GM19238 (cell line): ENCODE results near the gene ZNF766.
A peak's percentile ranks its signal among the peaks of the same experiment; 100 is the strongest.
"Not testable (repeated sequence)": the region's sequence is repeated elsewhere in the genome, so short reads cannot be mapped to it uniquely, and the experiment has no call there.

Source experiments
- DNase-seq: peaks from one replicate; pipeline ENCODE4 v3.0.0; 2011; ENCODE audit warnings: low spot score; ENCODE audit not compliant: insufficient read length

ZNF766 gene

GRCh38 chr19:52274191-52274590 is 4.8 kb downstream of the ZNF766 start:
- DNase-seq = no peak

GRCh38 chr19:52275988-52276387 is 6.6 kb downstream of the ZNF766 start:
- no peak for DNase-seq

GRCh38 chr19:52277471-52277870 is 8.1 kb downstream of the ZNF766 start:
- no peak for DNase-seq

GRCh38 chr19:52286256-52286655 is 16.9 kb downstream of the ZNF766 start:
- DNase-seq = no peak

GRCh38 chr19:52291781-52292180 is 22.4 kb downstream of the ZNF766 start:
- DNase-seq = no peak

GRCh38 chr19:52292946-52293345 is 23.6 kb downstream of the ZNF766 start:
- DNase-seq = not testable (repeated sequence)

GRCh38 chr19:52296400-52296772 is 27.0 kb downstream of the ZNF766 start:
- no peak for DNase-seq

GRCh38 chr19:52296773-52297600 is 27.6 kb downstream of the ZNF766 start, which contains the start of gene ZNF480:
ZNF480 (plus strand) TSS chr19:52297169; CDS start chr19:52300413, 3,244 bp downstream.
- peak; percentile 54 for DNase-seq

- DNase-seq = no peak
These were observed 28.4 kb downstream of the ZNF766 start for GRCh38 chr19:52297601-52298364.

GRCh38 chr19:52307275-52307674 is 37.9 kb downstream of the ZNF766 start:
- no peak for DNase-seq

GRCh38 chr19:52322429-52322828 is 53.0 kb downstream of the ZNF766 start:
- DNase-seq = no peak

GRCh38 chr19:52331757-52332156 is 62.4 kb downstream of the ZNF766 start:
- DNase-seq = no peak

GRCh38 chr19:52335768-52336116 is 66.4 kb downstream of the ZNF766 start:
- DNase-seq = no peak

- DNase-seq = peak; percentile 67
These were observed 66.9 kb downstream of the ZNF766 start, which contains the start of gene ZNF610 for GRCh38 chr19:52336117-52336790. ZNF610 (plus strand) TSS chr19:52336243; CDS start chr19:52349173, 12,930 bp downstream.

- DNase-seq = no peak
These were observed 67.5 kb downstream of the ZNF766 start for GRCh38 chr19:52336791-52337381.

- DNase-seq = not testable (repeated sequence)
These were observed 69.6 kb downstream of the ZNF766 start for GRCh38 chr19:52339022-52339421.

GRCh38 chr19:52343548-52343947 is 74.2 kb downstream of the ZNF766 start:
- no peak for DNase-seq

GRCh38 chr19:52345162-52345561 is 75.8 kb downstream of the ZNF766 start:
- DNase-seq = no peak
